ENCODE measurements around the gene CHST12.
"Not testable (repeated sequence)": the region's sequence is repeated elsewhere in the genome, so short reads cannot be mapped to it uniquely, and the experiment has no call there.

The CHST12 gene

DNA sequence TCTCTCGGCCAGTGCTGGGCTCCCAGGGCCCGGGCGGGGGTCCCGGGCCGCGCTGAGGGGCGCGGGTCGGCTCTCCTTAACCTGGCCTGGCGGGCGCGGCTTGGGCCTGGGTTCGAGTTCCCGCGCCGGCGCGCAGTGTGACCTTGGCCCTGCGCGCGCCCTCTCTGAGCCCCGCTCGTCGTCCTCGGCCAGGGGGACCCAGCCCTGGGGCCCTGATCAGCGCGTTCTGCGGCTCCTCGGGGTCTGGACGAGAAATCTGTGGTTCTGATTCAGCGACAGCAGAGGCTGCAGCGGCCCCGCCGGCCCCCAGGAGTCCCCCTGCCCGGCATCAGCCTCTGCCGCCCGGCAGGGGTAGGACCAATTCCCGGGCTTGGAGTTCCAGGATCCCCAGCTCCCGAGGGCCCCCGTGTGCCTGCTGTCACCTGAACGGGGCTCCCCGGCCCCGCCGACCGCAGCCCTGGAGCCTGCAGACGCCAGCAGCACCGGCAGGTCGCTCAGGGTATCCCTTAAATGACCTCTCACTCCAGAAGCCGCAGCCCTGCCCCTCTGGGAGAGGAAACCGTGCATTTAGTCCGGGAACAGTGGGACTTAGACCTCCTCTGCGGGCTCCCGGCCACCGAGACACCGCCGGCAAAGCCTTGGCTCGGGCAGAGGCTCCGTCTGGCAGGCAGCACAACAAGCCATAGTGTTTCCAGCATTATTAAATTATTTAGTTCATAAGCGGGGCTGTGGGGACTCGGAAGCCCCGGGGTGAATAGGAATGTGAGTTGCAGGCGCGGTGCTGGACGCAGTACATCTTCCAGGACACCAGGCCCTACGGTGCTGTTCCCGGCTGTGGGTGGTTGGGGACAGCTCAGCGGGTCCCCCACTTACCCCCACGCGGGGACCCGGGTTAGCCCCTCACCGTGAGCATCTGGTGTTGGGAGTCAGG, 572 bp downstream of the CHST12 start:
- DNase-seq (ENCODE audit: low read depth) = peak; percentile 25

DNA sequence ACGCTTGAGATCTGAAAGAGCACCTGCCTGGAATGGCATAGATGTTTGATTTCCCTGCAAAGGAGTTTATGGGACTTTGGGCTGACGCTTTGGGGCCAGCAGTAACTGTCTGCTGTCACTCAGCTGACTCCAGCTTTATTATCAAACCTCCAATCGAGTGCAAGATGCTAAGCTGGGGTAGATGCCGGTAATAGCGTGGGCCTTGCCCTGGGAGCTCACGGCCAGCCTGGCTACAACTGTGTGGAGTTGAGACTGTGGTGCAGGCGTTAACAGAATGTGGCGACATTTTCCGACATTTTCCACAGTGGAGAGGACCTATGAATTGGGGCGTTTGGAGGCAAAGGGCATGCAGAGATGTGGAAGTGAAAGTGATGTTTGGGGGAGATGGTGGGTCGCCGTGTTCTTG, 1.3 kb downstream of the CHST12 start:
- no peak for DNase-seq (ENCODE audit: low read depth)

DNA sequence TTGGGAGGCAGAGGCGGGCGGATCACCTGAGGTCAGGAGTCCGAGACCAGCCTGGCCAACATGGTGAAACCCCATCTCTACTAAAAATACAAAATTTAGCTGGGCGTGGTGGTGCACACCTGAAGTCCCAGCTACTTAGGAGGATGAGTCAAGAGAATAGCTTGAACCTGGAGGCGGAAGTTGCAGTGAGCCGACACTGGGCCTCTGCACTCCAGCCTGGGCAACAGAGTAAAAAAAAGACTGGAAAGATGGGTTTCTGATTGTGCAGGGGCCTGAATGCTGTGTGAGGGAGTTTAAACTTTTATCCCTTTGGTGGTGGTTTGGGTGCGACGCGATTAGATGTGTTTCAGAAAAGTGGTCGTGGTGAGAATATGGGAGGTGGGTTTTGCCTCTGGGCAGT, 1.8 kb downstream of the CHST12 start:
- DNase-seq (ENCODE audit: low read depth) = no peak

DNA sequence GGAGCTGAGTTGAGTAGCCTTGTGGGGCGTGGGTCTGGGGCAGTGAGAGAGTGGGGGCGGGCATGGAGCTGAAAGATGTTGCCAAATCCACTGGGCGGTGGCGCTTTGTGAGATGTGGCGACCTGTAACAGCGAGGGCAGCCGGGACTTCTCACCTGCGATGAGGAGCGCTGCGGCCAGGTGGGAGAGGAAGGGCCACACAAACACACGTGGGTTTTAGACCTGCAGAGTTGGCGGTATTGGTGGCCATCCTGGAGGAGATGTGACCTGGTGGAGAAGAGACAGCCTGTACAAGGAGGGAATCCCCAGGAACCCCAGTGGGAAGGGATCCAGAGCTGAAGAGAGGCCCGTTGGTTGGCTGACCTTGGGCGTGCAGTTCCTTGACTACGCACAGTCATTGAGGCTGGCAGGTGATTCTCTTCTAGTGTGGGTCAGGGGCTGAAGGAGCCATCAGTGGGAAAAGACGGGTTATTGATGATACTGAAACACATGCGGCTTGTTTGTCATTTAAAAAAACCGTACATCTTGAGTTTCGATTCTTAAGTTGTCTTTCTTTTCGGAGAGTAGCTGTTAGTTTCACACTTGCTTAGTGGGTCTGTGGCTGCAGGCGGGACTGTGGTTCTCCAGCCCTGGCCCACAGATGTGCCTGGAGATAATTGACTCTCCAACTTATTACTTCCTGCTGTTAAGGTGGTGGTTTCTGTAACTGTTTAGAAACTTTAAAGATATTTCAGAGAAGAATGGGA, 2.4 kb downstream of the CHST12 start:
- peak; percentile 61 for DNase-seq (ENCODE audit: low read depth)

DNA sequence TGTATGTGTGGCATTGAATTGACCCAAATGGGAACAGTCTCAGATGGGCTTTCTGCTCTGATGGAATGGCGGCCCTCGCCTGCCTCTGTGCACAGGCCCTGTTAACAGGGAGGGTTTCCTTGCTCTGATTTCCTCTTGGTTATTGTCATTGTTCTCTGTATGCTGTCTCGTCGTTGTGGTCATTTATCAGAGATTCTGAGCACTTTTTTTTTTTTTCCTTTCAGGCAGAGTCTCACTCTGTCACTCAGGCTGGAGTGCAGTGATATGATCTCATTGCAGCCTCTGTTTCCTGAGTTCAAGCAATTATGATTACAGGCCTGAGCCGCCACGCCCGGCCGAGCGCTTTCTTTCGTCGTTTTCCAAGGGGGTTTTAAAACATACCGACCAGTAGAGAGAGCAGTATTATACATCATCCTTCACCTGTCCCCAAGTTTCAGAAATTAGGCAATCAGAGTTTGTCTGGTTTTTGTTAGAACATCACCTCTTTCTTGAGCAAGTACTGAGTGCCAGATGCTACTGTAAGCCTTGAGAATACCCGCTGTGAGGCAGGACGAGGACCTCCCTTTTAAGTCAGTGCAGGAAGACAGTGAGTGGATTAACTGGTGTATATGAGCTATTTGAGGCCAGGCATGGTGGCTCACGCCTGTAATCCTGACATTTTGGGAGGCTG, 6.5 kb downstream of the CHST12 start:
- DNase-seq (ENCODE audit: low read depth) = no peak

DNA sequence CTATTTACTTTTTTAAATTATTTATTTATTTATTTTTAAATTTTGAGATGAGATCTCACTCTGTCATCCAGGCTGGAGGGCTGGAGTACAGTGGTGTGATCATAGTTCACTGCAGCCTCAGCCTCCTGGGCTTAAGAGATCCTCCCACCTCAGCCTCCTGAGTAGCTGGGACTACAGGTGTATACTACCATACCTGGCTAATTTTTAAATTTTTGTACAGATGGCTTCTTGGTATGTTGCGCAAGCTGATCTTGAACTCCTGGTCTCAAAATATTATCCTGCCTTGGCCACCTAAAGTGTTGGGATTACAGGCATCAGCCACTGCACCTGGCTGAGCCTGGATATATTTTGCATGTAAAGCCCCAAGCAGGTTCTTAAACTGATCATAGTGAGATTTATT, 7.6 kb downstream of the CHST12 start:
- no peak for DNase-seq (ENCODE audit: low read depth)

DNA sequence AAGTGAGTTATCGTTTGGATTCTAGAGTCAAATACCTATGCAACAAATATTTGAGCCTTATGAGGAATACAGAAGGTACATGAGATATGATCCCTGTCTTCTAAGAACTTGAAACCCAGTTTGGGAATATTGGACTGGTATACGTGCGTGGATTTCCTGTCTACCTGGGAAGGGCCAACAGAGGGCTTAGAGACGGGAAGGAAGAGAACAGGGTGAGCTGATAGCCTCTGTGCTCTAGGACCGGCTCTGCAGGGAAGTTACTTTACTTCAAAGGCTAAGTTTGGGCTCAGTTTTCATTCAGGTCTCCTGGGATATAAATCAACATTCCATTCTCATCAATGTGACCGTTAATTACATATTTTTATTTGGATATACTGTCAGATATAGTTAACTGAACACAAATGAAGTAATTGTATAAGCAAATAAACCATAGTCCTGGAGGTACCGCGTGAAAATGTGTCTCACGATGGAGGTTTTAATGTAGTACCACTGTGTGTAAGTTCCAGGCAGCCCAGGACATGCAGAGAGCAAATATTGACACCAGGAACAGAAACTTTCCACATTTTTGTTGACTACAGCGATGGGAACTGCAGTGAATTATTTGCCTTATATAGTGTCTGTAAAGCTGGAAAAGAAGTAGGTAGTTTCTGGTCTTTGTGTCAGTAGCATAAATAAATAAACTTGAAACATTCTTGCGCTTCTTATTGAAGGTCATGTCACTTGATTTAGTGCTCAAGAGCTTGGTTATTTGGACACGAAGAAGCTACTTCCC, 8.6 kb downstream of the CHST12 start:
- DNase-seq (ENCODE audit: low read depth) = no peak

DNA sequence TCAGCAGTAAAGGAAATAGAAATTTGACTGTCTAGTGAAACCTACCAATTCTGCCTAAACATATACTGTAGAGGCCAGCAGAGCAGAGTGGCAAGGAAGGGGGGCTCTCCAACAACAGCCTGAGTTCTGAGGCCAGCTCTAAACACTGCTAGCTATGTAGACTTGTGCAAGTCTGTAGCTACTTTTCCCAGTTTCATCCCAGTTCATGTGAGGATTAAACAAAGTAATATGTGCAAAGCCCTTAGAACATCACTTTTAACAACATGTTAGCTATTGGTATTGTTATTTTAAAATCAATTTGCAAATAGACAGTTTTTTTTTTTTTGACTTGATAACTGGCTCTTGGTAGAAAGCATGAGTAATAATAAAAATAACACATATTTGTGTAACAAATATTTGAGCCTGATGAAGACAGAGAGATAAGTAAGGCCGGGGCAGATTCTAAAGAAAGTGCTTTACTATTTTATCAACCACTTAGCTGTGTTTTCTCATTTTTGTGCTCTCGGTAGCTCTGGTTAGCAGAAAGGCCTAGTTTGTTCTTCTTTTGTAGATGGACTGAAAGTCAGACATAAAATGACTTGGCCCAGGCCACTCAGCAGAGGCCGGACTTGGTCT, 9.3 kb downstream of the CHST12 start:
- no peak for DNase-seq (ENCODE audit: low read depth)

DNA sequence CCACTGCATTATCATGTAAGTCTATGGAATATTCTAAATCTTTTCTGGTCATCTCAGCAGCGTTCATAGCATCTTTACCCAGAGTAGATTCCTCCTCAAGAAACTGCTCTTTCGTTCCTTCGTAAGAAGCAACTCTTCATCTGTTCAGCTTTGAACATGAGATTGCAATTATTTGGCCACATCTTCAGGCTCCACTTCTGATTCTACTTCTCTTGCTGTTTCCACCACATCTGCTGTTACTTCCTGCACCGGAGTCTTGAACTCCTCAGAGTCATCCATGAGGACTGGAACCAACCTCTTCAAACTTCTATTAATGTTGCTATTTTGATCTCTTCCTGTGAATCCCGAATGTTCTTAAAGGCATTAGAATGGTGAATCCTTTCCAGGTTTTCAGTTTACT, 12.7 kb downstream of the CHST12 start:
- no peak for DNase-seq (ENCODE audit: low read depth)

DNA sequence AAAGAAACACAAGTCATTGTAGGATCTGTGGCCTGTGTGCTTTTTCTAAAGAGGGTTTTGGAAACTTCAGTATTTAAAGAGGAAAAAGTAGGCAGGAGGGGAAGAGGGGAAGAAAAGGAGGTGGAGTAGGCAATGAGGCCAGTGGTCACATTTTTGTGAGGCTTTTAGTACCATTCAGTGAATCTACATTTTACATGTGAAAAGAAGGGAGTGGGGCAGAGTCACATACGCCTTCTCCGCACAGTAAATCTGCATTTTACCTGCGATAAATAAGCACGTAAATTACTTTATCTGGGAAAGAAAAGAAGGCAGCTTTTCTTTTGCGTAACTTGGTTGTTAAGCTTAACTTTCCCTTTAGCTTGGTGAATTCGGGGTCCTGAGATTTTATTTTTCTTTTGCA, 13.2 kb downstream of the CHST12 start:
- no peak for DNase-seq (ENCODE audit: low read depth)

DNA sequence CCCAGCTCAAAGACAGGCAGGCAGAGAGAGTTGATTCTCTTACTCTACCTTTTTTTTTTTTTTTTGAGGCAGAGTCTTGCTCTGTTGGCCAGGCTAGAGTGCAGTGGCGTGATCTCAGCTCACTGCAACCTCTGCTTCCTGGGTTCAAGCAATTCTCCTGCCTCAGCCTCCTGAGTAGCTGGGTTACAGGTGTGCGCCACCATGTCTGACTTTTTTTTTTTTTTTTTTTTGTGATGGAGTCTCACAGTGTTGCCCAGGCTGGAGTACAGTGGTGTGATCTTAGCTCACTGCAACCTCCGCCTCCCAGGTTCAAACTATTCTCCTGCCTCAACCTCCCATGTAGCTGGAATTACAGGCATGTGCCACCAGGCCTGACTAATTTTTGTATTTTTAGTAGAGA, 13.8 kb downstream of the CHST12 start:
- DNase-seq (ENCODE audit: low read depth) = not testable (repeated sequence)

DNA sequence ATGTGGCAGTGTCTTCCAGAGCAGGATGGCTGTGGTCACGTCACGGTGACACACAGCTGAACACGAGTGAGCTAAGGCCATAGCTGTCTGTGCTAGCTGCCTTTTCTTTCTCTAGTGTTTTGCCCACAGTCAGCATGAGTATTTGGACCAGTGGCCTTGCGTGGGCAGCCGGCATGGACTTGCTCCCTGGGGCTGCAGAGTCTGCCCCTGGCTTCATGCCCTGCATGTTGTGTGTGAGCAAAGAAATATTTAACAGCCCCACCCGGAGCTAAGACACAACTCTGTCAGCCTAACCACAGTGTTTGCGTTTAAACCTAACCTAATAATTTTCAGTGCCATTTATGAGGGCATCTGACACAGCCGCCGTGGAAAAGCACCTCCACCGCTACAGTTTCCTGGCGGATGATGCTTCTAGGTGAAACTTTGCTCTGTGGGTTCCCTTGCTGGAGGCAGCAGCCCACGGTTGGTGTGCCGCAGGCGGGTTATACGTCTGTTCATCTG, 14.6 kb downstream of the CHST12 start:
- DNase-seq (ENCODE audit: low read depth) = peak; percentile 41

DNA sequence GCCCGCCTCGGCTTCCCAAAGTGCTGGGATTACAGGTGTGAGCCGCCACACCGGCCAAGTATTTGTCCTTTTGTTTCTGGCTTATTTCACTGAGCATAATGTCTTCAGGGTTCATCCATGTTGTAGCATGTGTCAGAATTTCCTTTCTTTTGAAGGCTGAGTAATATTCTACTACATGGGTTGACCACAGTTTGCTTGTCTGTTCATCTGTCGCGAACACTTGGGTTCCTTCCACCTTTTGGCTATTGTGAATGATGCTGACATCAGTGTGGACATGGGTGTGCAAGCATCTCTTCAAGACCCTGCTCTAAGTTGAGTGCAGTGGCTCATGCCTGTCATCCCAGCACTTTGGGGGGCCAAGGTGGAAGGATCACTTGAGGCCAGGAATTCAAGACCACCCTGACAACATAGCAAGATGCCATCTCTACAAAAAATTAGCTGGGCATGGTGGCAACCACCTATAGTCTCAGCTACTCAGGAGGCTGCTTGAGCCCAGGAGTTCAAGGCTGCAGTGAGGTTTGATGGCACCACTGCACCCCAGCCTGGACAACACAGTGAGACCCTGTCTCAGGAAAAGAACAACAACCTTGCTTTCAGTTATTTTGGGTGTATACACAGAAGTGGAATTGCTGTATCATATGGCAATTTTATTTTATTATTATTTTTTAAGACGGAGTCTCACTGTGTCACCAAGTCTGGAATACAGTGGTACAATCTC, 17.0 kb downstream of the CHST12 start:
- DNase-seq (ENCODE audit: low read depth) = no peak

DNA sequence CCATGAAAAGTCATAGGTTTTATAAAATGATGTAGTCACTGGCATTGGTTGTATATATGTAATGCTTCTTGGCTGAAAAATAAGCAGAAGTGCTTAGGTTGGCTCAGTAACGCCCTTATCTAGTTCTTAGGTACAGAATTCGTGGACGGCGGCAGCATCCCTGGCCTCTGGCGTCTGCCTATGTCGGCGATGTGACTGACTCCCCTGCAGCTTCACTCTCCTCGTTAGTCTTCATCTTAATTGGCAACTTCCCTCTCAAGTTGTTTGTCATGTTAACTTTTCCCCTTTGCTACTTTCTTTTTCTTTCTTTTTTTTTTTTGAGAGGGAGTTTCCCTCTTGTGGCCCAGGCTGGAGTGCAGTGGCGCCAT, 18.5 kb downstream of the CHST12 start:
- DNase-seq (ENCODE audit: low read depth) = no peak

DNA sequence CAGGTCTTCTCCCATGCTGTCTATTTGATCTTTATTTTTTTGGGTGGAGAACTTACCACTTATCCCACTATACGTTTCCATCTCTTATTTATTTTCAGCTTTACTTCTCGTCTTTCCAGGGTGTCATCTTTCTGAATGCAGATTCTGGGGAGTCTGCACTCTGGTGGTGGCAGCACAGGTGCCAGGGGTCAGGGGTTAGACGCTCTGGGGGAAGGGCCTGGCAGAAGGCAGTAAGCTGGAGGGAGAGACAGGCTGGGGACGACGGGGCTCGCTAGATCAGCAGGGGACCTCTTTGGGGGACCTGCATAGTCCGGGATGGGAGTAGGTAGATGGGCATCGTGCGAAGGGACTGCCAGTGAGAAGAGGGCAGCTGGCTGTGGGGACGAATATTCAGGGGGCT, 22.3 kb downstream of the CHST12 start:
- DNase-seq (ENCODE audit: low read depth) = no peak

DNA sequence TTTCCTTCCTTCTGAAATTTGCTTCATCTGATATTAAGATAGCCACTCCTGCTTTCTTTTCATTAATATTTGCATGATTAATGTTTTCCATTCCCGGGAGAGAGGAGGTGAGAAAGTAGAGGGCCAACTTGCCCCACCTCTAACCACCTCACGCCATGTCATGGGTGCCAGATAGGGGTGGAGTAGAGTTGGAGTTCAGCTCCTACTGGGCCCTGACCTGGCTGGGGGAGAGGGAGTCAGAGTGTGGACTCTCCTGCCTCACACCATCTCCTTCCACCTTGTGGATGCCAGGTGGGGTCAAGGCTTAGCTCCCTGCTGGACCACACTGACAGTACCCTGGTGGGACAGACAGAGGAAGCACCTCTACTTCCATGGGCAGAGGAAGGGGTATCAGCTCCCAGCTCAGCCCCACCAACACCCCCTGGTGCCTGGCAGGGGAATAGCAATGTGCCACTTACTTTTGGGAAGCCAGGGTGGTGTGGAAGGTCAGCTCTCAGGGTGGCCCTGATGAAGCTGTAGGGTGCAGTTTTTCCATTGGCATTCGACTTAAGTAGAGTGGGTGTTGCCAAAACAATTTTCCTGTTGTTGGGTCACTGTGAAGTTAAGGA, 28.0 kb downstream of the CHST12 start:
- DNase-seq (ENCODE audit: low read depth) = peak; percentile 34

DNA sequence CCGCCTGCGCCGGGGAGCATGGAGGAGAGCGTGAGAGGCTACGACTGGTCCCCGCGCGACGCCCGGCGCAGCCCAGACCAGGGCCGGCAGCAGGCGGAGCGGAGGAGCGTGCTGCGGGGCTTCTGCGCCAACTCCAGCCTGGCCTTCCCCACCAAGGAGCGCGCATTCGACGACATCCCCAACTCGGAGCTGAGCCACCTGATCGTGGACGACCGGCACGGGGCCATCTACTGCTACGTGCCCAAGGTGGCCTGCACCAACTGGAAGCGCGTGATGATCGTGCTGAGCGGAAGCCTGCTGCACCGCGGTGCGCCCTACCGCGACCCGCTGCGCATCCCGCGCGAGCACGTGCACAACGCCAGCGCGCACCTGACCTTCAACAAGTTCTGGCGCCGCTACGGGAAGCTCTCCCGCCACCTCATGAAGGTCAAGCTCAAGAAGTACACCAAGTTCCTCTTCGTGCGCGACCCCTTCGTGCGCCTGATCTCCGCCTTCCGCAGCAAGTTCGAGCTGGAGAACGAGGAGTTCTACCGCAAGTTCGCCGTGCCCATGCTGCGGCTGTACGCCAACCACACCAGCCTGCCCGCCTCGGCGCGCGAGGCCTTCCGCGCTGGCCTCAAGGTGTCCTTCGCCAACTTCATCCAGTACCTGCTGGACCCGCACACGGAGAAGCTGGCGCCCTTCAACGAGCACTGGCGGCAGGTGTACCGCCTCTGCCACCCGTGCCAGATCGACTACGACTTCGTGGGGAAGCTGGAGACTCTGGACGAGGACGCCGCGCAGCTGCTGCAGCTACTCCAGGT, 29.7 kb downstream of the CHST12 start:
- DNase-seq (ENCODE audit: low read depth) = no peak

DNA sequence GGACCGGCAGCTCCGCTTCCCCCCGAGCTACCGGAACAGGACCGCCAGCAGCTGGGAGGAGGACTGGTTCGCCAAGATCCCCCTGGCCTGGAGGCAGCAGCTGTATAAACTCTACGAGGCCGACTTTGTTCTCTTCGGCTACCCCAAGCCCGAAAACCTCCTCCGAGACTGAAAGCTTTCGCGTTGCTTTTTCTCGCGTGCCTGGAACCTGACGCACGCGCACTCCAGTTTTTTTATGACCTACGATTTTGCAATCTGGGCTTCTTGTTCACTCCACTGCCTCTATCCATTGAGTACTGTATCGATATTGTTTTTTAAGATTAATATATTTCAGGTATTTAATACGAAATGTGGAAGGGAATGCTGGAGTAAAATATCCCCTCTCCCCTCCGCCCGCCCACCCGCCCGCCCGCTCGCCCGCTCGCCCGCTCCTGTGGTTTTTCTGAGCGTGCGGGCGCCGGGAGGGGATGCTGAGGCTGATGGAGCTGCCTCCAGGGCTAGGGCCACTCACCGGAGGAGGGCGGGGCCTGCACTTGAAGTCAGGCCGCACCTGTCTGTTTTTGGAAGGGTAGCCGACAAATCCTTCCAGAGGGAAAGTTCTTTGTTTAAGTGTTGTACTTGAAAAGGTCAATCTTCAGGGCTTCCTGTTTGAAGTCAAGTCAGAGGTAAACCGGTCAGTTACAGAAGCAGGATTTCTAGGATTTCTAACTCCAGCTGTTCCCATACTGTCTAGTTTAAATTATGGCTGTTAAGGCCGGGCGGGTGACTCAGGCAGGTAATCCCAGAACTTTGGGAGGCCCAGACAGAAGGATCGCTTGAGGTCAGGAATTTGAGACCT, 30.5 kb downstream of the CHST12 start:
- DNase-seq (ENCODE audit: low read depth) = no peak

DNA sequence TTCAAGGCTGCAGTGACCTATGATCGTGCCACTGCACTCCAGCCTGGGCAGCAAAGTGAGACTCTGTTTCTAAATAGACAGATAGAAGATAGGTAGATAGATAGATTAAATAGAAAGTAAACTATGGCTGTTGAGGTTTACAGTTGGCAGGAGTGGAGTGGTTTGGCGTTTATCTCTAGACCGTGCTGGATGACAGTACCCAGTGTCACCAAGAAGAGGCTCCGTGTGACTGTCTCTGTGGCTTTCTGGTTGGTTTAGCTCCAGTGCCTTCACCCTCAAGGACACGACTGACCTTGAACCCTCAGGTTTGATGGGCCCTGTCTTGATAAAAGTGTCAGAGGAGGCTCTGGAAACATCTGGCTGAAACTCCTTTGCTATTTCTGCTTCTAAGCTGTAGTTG, 31.7 kb downstream of the CHST12 start:
- DNase-seq (ENCODE audit: low read depth) = no peak
